ENCODE data around the gene ADGRF1.

GRCh38 chr6:46994933-46995332, 47.2 kb downstream of the ADGRF1 start:
- TF ChIP-seq CTCF (IDR thresholded peaks at IDR 0.05; ENCODE audit: insufficient read depth, low read length) (no peak), POLR2AphosphoS5 (IDR thresholded peaks at IDR 0.05; ENCODE audit: low read depth) (no peak), REST (IDR thresholded peaks at IDR 0.05; ENCODE audit: insufficient replicate concordance, low read depth) (no peak), GABPA (IDR thresholded peaks at IDR 0.05; ENCODE audit: low read depth) (no peak)

Measured in HL-60 (cell line).